HG02938 (cell line): ENCODE results near the gene PRKCH.

Source experiments
- ATAC-seq: cut with Tn5 transposase; IDR thresholded peaks from one replicate; pipeline ENCODE4 v1.9.1; 2021; ENCODE audit warnings: mild to moderate bottlenecking, moderate library complexity; ENCODE audit not compliant: unreplicated experiment

PRKCH gene

DNA sequence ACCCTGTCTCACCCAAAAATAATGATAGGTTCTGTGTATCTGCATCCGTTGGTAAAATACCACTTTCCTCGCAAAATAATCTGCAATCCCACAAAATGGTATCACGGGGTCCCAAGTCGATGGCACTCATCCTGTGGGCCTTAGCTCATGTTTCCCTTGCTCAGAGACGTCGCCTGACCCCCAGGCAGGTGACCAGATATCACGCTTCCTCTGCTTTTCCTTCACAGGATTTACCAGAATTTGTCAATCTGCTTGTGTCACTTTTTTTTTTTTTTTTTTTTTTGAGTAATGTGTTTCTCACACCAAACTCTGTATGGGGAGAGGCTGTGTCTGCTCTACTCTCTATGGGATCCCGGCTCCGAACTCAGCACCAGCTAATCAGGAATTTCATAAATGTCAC, 162.7 kb downstream of the PRKCH start:
- no peak for ATAC-seq

DNA sequence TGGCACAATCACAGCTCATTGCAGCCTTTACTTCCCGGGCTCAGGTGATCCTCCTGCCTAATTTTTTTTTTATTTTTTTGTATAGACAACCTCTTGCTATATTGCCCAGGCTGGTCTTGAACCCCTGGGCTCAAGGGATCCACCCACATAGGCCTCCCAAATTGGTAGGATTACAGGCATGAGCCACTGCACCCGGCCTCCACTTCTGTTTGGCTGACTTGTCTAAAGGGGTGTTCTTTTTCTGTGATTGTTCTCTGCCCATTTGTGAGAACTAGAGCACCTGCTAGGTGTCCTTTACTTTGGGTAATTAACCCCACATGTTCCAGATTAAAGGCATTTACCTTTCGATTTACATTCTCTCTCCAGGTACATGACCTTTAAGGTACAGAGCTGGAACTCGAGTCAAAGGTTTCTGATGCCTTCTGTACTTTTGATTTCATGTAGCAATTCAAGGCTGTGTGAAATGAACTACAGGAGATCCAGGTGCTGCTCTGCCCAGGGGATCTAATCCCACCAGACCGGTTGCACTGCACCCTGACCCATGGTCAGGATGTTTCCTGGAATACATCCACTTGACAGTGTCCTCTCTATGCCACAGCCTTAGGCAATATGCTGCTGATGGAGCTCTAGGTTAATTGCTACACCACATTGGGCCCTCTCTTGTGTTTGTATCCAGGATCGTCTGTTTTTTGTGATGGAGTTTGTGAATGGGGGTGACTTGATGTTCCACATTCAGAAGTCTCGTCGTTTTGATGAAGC, 163.6 kb downstream of the PRKCH start:
- ATAC-seq: no peak

DNA sequence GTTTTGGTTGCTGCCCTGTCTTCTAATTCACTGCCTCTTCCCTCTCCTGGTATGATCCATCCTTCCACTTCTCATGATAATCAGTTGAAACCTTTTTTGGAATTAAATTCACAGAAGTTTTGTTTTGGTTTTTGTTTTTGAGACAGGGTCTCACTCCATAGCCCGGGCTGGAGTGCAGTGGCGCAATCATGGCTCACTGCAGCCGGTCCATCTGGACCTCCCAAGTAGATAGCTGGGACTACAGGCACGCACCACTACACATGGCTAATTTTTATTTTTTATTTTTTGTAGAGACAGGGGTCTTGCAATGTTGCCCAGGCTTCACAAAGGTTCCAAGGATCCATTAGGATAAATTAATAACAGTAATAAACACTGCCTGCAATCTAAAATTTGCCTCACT, 164.3 kb downstream of the PRKCH start:
- no peak for ATAC-seq

DNA sequence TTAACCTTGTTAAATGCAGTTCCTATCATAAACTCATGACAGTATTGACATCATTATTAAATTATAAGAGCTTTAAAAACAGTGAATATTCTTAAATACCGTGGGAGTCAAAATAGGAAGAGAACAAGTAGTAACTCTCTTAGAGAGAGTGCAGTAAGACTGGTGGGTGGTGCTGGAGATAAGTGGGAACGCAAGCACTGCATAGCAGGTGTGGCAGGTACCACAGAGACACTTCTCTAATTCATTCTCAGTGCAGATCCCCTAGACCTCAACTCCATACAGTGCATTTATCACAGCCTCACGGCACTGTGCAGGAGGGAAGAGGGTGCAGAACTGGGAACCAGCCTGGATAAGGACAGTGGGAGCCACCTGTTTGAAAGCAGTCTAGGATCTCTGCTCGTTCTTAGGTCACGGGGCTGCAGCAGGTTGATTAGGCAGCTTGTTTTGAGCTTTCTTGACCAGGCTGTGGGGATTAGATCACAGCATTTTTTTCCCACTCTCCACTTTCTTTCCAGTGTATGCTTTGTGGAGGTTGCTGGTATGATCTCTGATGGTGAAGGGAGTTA, 165.6 kb downstream of the PRKCH start:
- no peak for ATAC-seq

DNA sequence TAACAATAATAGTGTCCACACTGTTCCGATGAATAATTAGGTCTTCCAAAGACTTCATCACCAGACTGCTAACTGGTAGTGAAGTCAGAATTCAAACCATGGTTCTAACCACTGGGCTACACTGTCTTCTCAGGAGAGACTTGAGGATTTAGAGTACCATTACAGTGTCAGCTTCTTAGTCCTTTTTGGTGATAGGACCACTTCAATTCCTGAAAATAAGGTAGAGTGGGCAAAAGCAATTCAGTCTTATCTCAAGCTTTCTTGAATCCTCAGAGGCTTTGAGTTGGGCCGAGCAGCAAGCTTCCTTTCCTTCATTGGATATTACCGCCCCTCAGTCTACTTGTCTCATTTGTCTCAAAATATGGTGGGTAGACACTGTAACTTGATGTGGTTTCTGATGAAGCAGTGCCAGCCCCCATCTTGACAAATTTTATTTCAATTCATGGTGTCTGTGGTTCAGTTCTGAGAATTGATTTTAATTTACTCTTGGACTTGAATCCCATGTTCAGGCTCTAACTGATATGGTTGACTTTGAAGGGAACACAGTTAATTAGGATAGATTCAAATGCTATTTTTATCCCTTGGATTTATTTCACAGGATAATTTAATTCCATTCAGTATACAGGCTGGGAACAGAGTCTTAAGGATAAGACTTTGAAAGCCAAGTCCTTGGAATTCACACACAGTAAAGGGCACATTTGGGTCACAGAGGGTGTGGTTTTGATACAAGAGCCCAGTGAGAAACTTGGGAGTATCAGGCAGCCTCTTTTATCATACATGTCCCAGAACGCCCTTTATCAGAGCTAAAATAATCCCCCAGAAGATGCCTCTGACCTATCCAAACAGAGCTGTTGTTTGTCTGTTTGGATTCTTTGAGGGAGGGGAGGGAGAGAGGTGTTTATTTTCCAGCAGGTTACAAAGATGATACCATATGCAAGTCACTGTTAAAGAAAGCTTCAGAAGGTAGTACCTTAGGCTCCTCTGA, 167.3 kb downstream of the PRKCH start:
- no peak for ATAC-seq

DNA sequence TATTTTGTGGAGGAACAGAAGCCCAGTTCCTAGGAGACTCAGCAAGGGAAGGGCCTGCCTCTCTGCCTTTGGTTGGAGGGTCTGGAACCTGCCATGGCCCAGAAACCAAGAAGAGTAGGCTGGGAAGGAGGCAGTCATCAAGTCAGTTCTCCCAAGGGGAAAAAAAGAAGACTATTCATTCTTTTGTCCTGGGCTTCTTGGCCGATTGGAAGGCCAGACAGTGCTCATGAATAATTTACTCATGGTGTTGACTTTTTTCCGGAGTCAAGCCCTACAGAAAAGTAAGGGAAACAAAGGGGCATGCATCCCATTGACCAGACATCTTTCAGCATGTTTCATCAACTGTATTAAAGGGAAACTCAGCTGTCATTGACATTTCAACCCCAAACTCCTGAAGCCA, 168.1 kb downstream of the PRKCH start:
- no peak for ATAC-seq

DNA sequence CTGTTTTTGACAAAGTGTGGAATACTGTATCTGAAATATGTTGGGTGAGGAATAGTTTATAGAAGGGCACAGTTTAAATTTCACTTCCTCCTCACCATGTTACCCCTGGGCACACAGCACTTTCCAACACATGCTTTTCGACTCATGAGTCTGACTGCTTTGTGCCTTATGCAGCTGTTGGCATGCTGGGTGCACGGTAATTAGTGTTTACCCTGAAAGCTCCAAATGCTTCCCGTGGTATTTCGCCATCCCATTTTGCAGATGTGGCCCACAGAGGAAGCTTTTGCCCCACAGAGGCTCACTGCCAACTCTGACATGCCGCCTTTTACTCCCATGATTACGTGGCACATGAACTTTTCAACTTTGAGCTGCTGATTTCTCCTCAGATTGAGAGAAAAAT, 168.6 kb downstream of the PRKCH start:
- ATAC-seq: no peak

DNA sequence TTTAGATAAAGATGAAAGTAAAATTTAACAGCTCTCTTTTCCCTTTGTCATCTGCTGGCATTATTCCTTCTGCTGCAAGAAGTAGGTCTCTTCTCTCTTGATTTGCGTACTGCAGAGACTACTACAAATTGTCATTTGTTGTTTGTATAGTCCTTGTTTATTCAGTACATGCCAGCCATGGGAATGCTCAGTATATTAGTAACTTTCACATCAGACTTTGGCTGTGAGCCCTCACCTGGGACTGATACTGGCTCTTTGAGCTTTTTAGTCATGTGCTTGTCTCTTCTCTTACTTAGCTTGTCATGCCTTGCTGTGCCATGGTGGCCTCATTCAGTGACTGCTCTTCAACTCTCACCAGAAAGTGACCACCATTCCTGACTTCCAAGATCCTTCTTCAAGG, 169.8 kb downstream of the PRKCH start:
- ATAC-seq: no peak

DNA sequence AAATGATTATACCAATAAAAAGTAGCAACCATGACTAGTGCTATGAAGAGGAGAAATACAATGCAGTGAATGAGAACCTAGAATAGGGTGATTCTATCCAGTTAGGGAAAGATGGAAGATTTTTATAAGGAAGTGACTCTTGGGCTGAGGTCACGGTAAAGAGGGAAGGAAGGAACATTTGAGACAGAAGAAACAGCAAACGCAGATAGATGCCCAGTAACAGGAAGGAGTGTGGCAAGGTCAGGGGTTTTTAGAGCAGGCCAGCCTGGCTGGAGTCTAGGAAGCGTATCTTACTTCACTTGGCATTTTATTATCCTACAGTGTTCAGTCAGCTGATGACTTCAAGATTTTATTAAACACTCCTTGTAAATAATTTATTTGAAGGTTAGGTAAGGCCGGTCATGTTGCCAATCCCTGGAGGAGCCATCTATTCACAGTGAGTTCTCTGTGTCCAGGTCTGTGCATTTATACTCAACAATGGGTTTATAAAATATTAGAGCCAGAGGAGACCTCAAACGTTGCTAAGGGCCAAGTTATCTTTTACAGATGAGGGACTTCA, 170.6 kb downstream of the PRKCH start:
- ATAC-seq: no peak

DNA sequence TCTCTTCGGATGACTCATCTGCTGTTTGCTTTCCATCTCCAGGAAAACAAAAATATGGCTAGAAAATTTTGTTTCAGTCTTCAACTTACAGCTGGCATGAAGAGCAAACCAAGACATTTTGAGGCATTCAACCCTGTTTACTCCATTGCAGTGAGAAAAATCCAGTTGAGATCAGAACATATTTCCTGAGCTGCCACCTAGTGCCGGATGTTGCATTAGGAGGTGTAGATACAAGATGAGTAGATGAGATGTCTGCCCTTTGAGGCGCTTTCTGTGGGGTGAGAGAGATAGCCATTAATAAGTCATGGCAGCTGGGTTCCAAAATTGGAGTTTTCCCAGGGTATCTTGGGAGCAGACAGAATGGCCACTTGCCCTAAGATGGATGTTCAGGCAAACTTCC, 171.1 kb downstream of the PRKCH start:
- no peak for ATAC-seq

DNA sequence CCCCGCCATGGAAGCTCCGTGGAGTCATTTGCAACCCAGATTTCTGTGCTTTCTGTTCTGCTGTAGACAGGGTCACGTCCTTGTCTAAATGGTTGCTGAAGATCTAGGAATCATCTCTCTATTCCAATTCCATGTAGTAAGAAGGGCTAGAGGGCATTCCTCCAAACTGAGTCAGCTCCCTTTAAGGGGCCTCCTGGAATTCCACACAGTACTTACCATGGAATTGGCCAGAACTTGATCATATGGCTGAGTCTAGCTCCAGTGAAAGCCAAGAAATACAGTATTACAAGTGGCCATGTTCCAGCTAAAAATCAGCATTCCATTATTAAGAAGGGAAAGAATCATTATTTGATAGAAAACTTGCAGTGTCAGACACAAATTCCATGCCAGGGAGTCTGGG, 171.9 kb downstream of the PRKCH start:
- no peak for ATAC-seq

DNA sequence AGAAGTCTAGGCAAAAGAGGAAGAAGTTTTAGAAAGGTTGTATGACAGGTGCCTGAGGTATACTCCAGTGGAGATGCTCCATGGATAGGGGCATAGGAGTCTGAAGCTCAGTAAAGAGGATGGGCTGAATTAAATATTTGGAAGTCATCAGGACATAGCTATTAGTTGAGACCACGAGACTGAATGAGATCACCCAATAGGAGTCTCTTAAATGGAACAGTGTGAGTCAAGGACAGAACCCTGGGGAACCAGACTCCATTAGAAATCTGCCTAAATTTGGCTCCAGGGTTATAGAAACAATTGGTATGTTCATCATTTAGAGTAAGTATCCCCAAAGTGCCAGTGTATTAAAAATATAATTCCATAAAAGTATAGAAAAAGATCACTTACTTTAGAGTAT, 172.6 kb downstream of the PRKCH start:
- ATAC-seq: no peak

DNA sequence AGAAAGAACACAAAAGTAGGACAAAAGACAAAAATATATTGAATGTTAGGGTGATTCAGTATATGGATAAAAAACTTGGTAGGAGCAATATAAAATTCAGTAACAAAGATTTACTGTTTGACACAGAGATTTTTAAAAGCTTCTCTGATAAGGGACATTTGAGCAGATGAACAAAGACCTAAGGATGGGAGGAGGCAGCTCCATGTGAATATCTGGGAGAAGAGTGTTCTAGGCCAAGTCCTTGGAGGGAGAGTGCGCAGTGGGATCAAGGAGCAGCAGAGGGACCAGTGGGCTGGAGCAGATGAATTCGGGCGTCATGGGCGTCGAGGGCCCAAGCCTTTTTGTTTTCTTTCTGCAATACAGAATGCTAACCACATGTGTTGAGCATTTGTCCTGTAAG, 174.4 kb downstream of the PRKCH start:
- no peak for ATAC-seq

DNA sequence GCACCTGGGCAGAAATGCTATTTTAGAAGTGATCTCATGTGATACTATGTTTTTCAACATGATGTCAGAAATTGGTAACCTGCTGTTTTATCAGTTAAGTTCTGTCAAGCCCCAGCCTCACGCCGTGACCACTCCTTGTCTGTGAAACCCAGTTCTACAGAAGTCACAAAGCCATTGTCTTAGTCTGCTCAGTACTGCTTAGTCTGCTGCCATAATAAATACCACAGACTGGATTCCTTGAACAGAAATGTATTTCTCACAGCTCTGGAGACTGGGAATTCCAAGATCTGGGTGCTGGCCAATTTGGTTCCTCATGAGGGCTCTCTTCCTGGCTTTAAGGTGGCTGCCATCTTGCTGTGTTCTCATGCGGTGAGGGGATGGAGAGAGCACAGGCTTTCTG, 176.9 kb downstream of the PRKCH start:
- no peak for ATAC-seq

DNA sequence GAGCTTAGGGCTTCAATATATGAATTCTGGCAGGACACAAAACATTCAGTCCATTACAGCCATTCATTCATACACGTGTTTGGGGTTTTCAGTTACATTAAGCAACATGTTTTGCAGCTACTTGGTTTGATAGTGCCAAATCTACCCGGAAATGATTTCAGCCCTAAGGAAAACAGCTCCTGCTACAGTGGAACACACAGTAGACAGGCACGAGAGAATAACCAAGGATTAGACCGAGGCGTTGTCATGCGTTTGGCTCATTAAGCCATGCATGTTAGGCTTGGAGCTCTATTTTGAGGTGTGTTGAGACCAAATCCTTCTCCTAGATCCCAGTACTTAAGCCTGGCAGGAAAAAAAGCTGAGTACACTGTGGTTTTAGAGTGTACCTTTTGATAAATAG, 177.4 kb downstream of the PRKCH start:
- ATAC-seq: no peak

DNA sequence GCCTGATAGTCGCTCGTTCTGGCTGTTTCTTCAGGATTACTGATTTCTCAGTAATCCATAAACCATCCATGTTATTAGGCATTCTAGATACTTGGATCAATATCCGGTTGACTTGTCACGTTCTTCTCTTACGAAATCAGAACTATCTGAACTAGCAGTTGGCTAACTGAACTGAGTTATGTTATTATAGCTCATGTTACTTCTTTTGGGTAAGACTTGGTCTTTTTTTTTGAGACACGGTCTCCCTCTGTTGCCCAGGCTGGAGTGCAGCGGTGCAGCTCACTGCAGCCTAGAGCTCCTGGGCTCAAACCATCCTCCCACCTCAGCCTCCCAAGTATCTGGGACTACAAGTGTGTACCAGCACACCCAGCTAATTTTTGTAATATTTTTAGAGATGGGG, 178.6 kb downstream of the PRKCH start:
- ATAC-seq: no peak

DNA sequence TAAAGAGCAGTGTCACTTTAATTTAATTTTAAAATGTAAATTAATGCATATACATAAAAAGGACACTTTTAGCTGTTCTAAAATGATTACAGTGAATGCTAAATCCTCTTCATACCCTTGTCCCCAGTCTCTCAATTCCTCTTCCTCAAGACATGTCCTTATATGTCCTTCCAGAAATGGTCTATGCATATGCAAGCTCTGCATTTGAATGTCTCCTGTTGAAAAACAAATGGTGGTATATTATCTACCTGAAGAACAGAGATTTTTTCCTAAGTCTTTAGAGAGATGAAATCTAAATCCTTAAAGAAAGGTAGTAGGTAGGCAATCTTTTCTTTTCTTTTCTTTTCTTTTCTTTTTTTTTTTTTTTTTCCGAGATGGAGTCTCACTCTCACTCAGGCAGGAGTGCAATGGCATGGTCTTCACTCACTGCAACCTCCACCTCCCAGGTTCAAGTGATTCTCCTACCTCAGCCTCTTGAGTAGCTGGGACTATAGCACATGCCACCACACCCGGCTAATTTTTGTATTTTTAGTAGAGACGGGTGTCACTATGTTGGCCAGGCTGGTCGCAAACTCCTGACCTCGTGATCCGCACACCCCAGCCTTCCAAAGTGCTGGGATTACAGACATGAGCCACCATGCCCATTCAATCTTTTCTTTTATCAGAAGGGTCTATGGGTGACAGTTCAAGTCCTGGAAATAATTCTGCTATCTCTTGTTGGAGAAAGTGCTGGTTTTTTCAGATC, 180.5 kb downstream of the PRKCH start:
- no peak for ATAC-seq

DNA sequence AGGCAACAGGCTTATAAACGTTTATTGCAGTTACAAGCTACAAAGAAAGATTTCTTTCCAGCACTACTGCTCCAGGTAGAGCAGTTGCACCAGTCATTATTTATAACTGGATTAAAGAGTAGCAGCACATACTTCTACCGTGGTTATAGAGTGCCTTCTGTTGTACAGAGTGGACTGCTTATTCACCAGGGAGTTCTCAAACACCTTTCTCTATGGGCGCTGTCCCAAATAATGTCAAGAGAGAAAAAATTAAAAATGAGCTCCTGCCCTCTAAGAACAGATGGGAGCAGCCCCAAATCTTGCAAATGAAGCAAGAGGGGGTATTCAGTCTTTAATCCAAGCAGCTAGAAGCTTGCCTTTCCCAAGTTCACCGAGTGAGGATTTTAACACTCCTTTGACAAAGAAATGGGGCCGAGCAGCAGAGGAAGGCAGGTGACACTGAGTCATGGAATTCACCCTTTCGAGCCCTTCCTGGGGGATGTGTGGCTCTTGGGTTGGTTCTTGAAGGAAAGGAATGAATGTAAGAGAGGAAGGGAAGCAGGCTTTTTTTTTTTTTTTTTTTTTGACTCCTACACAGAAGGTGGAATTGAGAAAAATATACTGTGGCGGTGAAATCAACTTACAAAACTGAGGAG, 181.2 kb downstream of the PRKCH start:
- ATAC-seq: peak; percentile 11

DNA sequence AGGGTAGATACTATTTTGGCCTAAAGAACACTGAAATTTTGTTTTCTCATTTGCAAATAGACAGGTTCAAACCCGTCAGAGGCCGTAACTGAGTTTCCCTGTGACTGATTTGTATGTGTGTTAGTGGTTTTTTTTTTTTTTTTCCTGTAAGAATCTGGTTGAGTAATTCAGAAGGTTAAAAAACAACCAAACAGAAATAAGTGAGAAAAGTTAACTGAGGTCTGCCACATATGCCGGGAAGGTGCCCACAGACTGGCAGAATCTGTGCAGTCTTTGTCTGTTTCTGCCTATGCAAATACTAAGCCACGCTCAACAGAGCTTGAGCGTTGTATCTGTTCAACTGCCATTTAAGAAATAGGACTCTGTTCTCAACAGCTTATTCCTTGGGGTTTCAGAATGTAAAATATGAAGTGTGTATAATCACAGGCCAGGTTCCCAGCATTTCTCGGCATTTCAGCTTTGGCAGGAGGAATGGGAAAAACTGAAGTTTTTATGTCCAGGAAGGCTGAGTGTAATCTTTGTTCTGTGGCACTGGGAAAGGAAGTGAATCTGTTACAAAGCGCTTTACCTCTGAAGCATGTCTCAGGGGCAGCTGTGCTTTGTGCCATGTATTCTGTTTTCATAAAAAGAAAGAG, 181.9 kb downstream of the PRKCH start:
- ATAC-seq: peak; percentile 66

DNA sequence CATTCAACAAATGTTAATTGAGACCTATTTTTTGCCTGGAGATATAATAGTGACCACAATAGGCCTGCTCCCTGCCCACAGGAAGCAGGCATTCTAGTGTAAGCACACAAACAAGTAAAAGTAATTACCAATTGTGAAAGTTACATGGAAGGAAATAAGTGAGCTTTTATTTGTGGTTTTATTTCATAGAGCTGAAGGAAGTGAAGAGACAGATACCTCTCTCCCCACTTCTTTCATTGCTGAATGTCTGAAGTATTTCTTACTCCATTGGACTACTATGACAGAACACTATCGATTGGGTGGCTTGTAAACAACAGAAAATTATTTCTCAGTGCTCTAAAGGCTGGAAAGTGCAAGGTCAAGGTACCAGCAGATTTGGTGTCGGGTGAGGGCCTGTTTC, 183.5 kb downstream of the PRKCH start:
- ATAC-seq: no peak
